DND-41 (cell line): ENCODE measurements around the gene SEMA7A.

Source experiments
- EZH2 ChIP-seq: IDR thresholded peaks from 3 replicates; pipeline ENCODE4 v1.6.1; 2012; ENCODE audit warnings: borderline replicate concordance, low read depth, mild to moderate bottlenecking, moderate library complexity, low read length, inconsistent platforms; ENCODE audit not compliant: severe bottlenecking
- TF ChIP-seq, protein P1 (sequence below): IDR thresholded peaks from 2 replicates; pipeline ENCODE4 v1.5.1; 2012; ENCODE audit warnings: borderline replicate concordance, low read length, moderate library complexity, mild to moderate bottlenecking; ENCODE audit not compliant: poor library complexity, severe bottlenecking; ENCODE audit errors: extremely low read depth

DNA sequence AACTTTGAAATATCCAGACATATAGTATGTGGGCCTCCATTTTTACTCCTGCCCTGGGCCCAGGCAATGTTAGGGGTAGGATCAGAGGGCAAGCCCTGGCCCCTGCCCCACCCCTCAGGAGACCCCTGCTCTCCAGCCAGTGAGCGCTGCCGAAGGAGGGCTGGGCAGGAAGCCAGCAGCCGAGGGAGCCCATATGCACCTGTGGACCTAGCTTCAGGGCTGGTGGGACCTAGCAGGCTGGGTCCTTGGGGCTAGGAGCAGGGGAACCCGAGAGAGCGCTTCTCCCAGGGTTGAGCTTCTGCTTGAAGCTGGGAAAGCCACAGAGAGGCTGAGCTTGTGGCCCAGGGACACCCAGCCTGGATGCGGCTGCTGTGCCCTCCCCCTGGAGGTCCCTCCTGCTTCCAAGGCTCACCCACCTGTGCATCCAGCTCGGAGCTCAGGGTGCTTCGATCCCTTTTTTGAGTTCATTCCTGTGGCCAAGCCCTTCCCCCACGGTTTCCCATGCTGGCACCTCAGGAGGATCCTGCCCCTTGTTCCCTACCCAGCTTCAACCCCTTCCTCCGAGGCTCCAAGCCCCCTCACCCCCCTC lies 45.3 kb downstream of the SEMA7A start:
- TF ChIP-seq EZH2 = no peak
- TF ChIP-seq, protein P1, sequence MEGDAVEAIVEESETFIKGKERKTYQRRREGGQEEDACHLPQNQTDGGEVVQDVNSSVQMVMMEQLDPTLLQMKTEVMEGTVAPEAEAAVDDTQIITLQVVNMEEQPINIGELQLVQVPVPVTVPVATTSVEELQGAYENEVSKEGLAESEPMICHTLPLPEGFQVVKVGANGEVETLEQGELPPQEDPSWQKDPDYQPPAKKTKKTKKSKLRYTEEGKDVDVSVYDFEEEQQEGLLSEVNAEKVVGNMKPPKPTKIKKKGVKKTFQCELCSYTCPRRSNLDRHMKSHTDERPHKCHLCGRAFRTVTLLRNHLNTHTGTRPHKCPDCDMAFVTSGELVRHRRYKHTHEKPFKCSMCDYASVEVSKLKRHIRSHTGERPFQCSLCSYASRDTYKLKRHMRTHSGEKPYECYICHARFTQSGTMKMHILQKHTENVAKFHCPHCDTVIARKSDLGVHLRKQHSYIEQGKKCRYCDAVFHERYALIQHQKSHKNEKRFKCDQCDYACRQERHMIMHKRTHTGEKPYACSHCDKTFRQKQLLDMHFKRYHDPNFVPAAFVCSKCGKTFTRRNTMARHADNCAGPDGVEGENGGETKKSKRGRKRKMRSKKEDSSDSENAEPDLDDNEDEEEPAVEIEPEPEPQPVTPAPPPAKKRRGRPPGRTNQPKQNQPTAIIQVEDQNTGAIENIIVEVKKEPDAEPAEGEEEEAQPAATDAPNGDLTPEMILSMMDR = no peak
